BLaER1 (cell line): ENCODE results near the gene CX3CL1.

ENCODE experiments used
- H3K27ac ChIP-seq: shearing (Covaris generic); formaldehyde crosslinking; 2 replicates; pipeline ENCODE4 v1.8.1; 2022
- H3K27me3 ChIP-seq: shearing (Covaris generic); formaldehyde crosslinking; 2 replicates; pipeline ENCODE4 v1.8.1; 2022
- H3K36me3 ChIP-seq: shearing (Covaris generic); formaldehyde crosslinking; 2 replicates; pipeline ENCODE4 v1.8.1; 2022
- H3K4me1 ChIP-seq: shearing (Covaris generic); formaldehyde crosslinking; 2 replicates; pipeline ENCODE4 v1.8.1; 2022
- H3K4me2 ChIP-seq: shearing (Covaris generic); formaldehyde crosslinking; 2 replicates; pipeline ENCODE4 v1.8.1; 2022
- H3K4me3 ChIP-seq: shearing (Covaris generic); formaldehyde crosslinking; 2 replicates; pipeline ENCODE4 v1.8.1; 2022
- H3K9ac ChIP-seq: shearing (Covaris generic); formaldehyde crosslinking; 2 replicates; pipeline ENCODE4 v1.8.1; 2022
- H3K9me3 ChIP-seq: shearing (Covaris generic); formaldehyde crosslinking; 2 replicates; pipeline ENCODE4 v1.8.1; 2022
- H4K20me1 ChIP-seq: shearing (Covaris generic); formaldehyde crosslinking; 2 replicates; pipeline ENCODE4 v1.8.1; 2022
- Cebpa-rat ChIP-seq: shearing (Covaris generic); IDR thresholded peaks from 2 replicates; pipeline ENCODE4 v1.8.1; 2022

Gene CX3CL1

DNA sequence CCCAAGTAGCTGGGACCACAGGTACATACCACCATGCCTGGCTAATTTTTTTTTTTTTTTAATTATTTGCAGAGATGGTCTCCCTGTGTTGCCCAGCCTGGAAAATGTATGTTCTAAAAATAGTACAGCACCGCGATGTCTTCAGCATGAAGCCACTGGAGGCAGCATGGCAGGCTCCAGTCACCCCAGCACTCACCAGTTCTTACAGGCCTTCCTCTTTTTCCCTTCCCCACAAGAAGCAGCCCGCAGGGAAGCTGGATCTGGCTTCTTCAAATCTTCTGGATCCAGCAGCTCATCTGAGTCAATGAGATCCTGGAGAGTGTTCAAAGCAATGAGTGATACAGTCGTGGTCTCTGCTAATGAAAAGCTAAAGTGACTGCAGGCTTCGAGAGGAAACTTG, 58.7 kb downstream of the CX3CL1 start:
- no peak overlapping the region for H3K27ac ChIP-seq
- H4K20me1 ChIP-seq, result no peaks in the 10 kb centered on the region
- TF ChIP-seq Cebpa-rat, result no peak
- peaks cover 99% of the 10 kb centered on the region for H3K36me3 ChIP-seq
- no peak overlapping the region for H3K4me3 ChIP-seq
- H3K9me3 ChIP-seq, result no peaks in the 10 kb centered on the region
- H3K4me1 ChIP-seq, result no peaks in the 10 kb centered on the region
- H3K27me3 ChIP-seq, result no peaks in the 10 kb centered on the region
- H3K4me2 ChIP-seq, result no peak overlapping the region
- no peak overlapping the region for H3K9ac ChIP-seq

- Histone ChIP-seq H3K27me3 (no peaks in the 10 kb centered on the region), H3K9me3 (no peaks in the 10 kb centered on the region), H4K20me1 (no peaks in the 10 kb centered on the region), H3K4me3 (no peak overlapping the region), H3K4me2 (no peak overlapping the region), H3K4me1 (no peaks in the 10 kb centered on the region), H3K27ac (no peak overlapping the region), H3K36me3 (peaks cover 100% of the 10 kb centered on the region), H3K9ac (no peak overlapping the region)
- TF ChIP-seq Cebpa-rat, result no peak
These were observed 60.2 kb downstream of the CX3CL1 start for GRCh38 chr16:57432505-57432904.

- H3K4me3 ChIP-seq, result no peak overlapping the region
- H3K36me3 ChIP-seq, result peaks cover 100% of the 10 kb centered on the region
These were observed 60.7 kb downstream of the CX3CL1 start for GRCh38 chr16:57432989-57433388.

GRCh38 chr16:57434003-57434402, 61.7 kb downstream of the CX3CL1 start:
- no peaks in the 10 kb centered on the region for H4K20me1 ChIP-seq
- TF ChIP-seq Cebpa-rat, result no peak
- H3K9me3 ChIP-seq, result no peaks in the 10 kb centered on the region
- no peaks in the 10 kb centered on the region for H3K27me3 ChIP-seq
- H3K4me1 ChIP-seq, result no peaks in the 10 kb centered on the region
- no peak overlapping the region for H3K4me3 ChIP-seq
- H3K9ac ChIP-seq, result 0 out of 2 replicates have a peak overlapping the region, but pooled peaks have one; percentile 26
- peaks cover 100% of the 10 kb centered on the region for H3K36me3 ChIP-seq
- H3K4me2 ChIP-seq, result no peak overlapping the region
- no peak overlapping the region for H3K27ac ChIP-seq

More at GRCh38 chr16:57432989-57433388, 60.7 kb downstream of the CX3CL1 start:
- Histone ChIP-seq H3K9ac (no peak overlapping the region), H3K4me2 (no peak overlapping the region), H3K27me3 (no peaks in the 10 kb centered on the region), H3K4me1 (no peaks in the 10 kb centered on the region), H3K27ac (no peak overlapping the region), H3K9me3 (no peaks in the 10 kb centered on the region), H4K20me1 (no peaks in the 10 kb centered on the region)
- no peak for TF ChIP-seq Cebpa-rat
